Activated CD8-positive, alpha-beta memory T cell treated with anti-CD3 and anti-CD28 coated beads for 1 hour (primary cell): ENCODE data around the gene ETV5.

Experiments used
- DNase-seq, 2 donors: peaks; one replicate each; pipeline ENCODE4 v3.0.0-alpha.2; 2020; ENCODE audit warnings: low read depth in 1 of 2; ENCODE audit errors: extremely low read depth in 1 of 2

Gene ETV5

DNA sequence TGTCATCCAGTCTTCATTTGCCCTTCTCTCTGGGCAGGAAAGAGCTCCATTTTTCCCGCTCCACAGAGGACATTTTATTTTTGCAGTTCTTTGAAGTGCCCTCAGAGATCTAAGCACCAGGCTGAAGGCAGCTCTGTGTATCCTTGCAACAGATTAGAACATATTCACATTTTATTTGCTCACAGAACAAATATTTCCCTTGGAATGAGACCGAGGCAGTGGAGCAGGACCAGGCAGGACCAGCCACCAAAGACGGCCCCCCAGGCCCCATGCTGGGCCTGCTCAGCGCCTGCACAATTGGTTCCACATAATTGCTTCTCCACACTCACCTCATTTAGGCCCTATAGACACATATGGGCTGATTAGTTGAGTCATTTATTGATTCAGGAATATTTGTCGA lies 15.7 kb upstream of the ETV5 start:
- DNase-seq = no peak

DNA sequence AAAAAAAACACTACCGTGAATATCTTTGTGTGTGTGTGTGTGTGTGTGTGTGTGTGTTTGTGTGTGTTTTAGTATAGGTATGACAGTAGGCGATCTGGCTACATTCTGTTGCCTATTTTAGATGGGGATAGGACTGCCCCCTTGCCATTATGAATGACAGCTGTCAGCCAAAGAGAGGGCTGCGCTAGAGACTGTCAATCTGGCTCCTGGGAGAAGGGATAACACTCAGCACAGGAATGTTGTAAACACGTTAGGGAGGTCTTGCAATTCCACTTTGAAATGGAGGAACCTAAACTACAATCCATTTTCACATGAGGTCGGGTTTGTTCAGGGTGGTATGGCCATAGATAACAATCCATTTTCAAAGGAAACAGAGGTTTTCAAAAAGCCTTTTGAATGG lies 14.1 kb upstream of the ETV5 start:
- no peak for DNase-seq

DNA sequence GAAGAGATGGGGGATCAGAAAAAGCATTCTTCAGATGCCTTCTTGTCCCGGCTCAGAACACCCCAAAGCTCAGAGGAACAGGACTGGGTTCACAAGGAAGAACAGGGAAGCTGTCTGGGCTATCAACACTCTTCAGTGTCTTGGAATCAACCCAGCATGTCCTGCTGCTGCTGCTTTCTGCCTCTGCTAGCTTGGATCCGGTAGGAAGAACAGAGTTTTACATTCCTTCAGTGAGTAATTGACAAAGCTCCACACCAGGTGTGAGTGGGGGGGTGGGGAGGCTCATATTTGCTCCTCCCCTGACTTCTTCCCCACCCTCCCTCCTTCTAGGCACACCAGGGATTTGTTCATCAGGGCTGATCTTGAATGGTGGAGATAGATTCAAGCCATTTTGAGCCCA lies 13.1 kb upstream of the ETV5 start:
- DNase-seq = no peak

DNA sequence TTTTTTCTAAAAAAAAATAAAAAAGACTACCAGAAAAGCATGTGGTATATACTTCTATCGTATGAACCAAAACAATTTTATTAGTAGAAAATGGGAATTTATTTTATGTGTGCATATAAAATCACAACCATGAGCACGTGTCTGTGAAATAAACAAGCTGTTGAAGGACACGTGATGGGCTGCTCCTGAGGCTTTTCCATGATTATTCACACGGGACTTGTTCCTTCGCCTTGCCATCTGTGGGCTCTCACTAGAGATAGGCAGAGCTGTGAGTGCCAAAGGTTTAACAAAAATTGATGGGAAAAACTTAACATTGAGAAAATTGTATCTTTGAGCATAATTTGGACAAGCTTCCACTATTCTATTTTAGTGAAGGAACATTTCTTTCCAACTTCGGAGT lies 12.4 kb upstream of the ETV5 start:
- DNase-seq = no peak

DNA sequence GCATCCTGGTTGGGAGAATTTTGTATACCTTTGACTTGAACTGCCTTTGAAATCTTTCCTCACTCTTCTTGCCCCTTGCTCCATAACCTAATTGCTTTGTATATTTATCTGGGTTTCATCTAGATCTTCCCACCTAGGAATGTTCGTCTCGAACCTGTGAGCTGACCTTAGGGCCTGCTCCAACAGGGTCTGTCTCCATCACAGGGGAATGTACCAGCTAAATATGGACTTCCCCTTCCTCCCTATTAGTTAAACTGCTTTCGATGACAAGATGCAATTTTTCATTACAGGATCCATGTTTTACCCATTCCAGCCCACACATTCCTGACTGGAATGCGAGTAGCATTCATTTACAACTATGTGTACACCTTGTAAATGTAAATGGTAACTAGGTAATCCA lies 10.6 kb upstream of the ETV5 start:
- DNase-seq = no peak

DNA sequence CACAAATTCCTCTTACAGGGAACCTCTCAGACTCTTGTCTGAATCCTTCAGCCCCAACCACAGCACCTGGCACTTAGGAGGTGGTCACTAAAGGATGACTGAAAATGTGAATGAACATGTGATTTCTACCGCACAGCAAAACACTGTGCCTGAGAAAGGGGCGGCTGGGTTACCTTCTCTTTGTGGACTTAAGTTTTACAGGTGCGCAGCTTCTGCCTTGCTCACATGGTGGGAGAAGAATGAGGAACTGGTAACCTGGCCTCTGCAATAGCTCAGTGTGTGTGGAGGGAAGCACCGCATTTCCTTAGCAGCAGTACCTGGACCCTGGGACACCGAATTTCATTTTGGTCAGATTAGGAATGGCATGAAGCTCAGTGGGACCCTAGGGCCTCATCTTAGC lies 9.8 kb upstream of the ETV5 start:
- no peak for DNase-seq

DNA sequence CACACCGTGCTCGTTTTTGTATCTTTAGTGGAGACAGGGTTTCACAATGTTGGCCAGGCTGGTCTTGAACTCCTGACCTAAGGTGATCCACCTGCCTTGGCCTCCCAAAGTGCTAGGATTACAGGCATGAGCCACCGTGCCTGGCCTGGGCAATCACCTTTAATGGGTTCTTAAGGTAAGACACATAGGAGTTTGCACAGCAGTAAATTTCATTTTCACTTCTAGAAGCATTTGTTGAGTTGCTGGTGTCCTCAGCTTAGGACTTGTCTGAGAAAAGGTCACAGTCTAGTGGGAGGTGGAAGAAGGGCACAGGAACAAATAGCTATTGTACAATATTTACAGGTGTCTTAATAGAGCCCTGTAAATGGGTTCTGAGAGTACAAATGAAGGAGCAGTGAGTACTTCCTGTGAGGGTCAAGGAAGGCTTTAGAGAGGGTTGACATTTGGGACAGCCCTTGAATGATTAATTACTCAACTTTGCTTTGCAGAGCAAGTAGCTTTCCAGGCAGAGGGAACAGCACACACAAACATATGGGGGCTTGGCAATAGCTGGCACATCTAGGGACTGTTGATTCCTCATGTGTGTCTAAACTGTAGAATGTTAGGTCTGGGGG lies 8.7 kb upstream of the ETV5 start:
- no peak for DNase-seq

DNA sequence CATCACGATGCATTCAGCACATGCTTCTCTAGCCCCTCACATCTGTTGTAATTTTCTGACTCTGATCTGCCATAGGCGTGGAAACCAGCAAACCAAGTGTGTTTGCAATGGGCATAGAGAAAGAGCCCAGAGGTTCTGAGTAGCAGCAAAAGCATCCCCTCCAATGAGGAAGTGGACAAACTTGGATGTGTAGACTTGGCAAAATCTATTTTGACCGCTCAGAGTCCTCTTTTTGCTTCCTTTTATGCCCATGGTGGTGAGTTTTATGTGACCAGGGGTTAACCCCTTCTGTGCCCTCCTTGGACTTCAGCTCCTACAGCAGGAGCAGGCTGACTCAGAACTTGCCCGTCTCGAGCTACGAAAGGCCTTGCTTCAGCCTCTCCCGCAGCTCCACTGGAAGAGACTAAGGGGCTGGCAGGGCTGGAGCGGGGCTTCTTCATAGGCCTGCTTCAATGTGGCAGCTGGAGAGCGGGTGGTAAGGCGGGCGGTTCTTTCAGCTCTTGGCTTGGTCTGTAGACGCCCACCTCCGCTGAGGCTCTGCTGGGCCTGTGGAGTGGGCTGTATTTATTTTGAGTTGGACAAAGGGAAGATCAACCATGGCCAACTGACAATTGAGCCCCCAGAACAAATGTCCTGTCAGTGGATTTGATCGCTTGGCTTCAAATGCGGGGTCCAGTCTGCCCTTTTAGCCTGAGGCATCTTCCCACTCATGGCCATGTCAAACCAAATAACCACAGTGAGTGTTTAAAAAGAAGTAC lies 6.5 kb upstream of the ETV5 start:
- no peak for DNase-seq

DNA sequence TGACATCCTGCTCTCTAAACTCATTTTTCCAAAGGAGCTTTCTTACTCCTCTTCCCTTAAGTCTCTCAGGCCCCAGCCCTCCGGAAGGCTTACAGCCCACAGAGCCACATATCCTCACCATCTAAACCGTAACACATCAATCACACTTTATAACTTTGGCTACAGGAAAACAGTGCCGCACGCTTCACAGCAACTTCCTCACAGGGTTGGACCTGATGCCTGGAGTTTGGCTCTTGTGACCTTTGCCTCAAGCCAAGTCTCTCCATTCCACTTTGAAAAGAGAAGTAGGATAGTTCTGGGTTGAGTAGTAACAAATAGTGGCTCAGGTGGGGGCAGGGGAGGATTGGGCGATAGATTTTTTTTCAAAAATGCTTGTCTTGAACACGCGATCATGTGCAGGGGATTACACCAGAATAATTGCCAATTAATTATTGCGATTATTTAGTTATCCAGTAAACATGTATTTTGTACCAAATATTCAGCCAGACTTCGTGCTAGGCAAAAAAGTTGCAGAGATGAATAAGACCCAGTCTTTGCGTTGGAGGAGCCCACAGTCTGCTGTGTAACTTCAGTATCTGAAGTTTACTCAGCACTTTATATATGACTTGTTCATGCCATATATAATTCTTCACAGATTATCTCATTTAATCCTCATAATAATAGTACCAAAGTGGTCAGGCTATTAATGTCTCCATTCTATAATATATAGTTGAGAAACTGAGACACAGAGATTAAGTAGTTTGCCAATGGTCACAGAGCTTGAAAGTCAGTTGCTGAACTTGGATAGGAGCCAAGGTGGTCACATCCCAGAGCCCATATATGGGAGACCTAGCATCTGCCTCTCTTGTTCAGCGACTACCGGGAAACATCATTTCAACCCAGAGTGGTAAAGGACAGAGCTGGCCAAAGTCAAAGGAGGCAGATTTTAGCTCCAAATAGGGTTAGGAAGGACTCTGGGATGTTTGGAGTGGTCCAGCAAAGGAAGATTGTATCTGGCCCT lies 2.4 kb upstream of the ETV5 start:
- no peak for DNase-seq

DNA sequence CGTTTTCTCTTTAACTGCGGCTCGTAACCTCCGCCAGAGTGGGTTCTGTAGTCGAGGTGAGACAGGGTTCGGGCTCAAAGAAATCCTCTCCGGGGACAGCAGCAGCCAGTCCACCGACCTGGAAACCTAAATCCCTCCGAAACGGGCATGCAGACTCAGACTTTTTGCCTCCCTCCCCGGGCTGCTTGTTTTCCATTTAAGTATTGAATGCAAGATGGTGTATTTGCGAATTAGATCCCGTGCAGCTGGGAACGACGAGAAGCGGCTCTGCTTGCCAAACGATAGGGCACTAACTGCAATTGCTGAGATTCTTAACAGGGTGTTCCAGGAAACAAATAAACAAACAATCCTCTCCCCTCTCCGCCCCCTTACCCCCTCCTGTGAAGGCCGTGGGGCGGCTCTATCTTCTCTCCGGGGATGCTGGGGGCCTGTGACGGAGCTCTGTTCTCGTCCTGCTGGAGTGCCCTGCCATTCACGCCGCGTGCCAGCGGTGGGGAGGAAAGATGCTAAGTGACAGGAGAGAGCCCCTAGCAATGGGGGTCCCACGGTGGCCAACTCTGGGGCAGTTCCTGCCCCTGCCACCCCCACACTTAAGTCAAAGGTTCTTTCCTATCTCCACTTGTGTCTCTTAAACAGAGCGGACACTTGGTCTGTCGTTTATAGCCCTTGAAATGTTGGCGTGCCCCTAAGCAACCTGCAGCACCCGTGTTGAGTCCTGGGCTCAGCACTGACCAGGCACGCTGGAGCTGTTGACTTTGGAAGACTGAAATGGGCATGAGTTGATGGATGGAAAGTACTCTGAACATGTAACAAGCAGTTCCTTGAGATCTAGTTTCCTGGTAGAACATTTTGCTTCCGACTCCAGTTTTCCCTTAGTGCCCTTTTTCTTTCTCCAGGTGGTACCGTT lies 1.3 kb upstream of the ETV5 start:
- DNase-seq = no peak

DNA sequence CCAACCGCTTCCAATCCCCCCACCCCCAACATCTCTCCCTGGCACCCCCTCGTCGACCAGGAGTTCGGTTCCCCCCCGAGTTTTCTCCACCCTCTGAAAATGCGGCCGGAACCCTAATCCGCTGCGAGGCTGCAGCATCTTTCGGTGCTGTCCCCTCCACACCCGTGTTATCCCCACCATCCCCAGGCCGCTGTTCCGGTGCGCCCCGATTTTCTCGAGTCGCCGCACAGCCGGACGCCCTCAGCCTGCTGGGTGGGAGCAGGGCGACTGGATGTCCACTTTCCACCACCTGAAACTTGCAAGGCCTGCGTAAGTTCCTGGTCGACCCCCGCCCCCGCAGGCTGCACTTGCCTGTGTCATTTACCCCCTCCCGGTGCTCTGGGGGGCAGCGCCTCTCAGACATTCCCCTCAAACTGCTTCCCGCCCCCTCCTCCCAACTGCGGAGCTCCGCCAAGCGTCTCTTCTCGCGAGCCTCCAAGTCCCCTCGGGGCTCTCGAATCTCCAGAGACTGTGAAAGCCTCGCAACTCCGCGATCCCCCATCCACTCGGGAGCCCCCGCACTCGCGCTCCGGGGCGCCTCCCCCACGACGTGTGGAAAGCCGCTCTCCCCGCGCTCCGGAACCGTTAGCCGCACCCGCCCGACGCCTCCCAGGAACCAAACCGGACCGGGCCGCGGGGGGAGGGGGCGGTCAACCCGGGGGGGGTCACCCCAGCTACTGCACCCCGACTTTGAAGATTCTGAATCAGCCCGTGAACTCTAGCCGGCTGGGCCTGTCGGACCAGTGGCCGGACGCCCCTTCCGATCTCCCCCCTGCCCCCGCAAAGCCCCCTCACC lies 566 bp downstream of the ETV5 start:
- no peak for DNase-seq

DNA sequence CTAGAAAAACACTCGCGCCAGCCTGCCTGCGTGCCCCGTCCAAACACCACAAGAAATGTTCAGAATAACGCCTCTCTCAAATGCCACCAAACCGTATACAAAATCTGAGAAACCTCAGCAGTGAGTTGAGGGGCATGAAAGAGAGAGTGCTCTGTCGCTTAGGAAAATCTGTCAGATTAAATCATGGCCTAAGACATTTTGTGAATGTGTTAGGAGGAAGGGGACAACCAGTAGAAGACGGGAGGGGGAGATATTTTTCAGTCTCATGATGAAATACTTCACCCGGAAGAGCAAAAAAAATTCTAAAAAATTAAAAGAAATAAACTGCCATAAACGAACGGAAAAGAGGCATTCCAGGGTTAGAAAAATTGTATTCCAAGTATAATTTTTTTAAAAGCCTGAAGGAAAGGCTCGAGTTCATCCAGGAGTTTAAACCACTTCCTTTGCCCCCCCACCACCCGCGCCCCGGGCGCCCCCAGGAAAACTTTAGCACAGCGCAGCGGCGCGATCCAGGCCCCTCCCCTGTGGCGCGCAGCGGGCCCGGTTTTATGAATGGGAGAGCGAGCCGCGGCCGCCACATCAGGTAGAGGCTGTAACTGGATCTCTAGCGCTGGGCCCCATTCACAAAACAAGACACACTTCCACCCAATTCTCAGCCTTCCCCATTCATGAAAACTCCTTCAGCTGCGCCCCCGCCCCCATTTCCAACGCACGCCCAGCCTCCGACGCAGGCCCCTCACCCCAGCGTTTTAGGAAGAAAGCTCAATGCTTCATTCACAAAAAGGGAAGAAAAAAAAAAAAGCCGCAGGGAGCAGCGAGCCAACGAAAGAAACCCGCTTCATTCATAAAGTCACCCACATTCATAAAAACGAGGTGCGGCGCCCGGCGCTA lies 1.4 kb downstream of the ETV5 start:
- no peak for DNase-seq

DNA sequence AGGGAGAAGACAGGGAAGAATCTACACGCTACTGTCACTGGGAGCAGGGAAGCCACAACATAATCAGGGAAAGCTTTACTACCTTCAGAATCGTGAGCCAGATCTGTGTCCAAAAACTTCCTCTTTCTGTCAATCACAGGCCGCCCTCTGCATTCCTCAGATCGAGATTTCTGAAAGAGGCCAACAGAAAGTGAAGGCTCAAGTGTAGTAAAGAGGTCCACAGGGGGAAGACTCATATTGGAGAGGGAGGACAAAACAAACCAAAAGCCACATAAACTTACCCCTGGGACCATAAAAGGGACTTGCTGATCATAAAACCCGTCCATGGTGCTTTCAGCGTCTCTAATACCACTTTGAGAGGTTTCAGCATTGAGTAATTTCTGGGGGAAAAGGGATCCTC lies 3.3 kb downstream of the ETV5 start:
- DNase-seq = no peak

DNA sequence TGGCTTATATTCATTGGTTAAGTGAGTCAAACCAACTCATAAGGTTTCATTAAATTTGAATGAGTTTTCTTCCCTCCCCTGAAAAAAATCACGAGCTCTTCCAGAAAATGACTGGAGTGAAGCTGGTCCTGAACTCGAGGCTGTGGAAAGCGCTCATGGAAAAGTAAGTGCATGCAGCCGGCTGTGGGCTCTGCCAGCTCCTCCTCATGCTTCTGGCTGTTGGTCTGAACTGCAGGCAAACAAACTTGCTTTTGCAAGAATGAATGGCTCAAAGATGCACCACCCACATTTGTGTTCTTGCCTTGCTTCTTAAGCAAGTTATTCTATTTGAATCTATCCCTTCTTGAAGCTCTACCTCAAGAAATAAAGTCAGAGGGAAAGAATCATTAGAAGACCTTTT lies 6.2 kb downstream of the ETV5 start:
- no peak for DNase-seq

DNA sequence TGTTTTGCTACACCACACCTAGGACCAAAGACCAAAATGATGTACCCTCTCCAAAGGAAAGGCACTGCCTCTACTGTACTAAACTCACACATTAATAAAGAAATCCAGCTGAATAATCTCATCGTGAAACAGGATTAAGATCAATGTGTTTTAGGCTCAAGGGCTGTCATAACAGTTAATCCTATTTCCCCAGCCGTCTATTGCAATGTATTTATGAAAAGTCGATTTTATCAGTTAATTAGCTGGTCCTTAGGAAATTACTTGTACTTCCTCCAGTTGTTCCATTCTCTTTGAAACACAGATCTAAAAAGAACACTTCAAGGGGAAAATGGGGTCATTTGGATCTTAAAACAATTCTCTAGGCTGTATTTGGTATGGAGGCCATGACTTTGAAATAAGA lies 8.5 kb downstream of the ETV5 start:
- DNase-seq = no peak

DNA sequence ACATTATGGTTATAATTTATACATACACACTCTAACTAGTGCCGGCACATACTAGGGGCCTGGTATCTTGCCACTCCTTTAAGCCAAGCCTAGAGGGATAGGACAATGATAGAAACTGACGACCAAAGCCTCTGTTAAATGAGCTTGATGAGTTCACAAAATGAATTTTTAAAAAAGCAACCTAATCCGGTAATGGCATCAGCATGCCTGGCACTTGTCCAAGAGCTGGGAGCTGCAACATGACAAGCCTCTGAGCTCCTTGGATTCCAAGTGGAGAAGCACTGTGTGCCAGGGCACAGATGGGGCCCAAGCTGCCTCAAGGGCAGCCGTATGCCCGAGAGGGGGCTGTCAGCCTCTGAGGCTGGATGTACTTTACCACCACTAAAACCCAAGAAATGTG lies 9.7 kb downstream of the ETV5 start:
- DNase-seq = no peak

DNA sequence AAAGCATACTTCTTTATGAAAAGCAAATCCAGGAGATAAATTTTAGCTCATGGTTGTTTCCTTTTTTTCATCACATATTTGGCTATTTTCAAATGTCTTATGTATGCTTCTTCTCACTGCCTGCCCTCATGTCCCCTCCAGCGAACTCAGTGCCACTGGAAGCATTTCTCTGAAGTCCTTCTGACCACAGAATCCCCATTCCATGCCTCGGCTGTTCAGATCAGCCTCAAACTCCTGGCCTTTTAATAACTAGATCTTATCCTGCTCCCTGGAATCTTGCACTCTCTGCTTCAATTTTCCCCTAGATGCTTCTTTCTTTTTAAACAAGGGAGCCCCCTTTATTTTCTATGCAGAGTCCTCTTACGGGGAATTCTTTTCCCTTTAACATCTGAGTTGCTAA lies 10.1 kb downstream of the ETV5 start:
- DNase-seq = no peak

DNA sequence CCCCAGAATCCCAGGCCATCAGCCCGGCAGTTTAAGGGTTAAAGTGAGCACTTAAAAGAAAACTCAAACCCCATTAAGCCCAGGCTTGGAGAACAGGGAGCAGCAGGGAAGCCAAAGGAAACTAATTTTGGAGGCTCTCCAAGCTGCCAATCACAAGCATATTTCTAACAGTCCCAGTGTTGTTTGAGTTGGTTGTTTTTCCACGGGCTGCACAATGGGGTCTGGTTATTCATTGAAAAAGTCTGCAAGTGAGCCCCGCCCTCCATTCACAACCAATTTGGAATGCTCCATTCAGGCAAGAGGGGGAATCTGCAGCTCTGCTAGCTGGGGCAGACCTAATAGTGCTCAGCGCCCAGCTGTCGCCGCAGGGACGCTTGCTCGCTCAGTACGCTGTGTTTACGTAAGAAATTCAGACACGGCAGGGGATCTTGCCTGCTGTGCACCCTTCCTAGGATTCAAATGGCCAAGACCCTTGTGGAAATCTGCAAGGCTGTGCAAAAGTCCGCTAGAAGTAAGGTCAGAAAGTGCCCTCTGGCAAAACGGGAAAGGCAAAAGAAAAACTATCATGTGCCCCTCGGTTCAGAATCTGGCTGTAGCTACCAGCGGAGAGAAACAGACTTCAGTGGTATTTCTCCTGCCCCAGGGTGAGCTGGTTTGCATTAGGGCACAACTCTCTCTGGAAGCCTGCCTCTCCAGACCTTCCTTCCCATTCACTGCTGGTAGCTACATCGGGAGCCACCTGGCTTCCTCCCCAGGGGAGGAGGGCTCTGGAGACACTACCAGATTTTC lies 11.0 kb downstream of the ETV5 start:
- no peak for DNase-seq
